Lower leg skin (tissue), 4 donors: ENCODE data around the gene VSIG10L. TPM values are rescaled to one million over a fixed set of nuclear protein-coding genes. Genes with fewer than 3 reads are reported as not detected.

Source experiments
- DNase-seq, 2 donors: peaks; one replicate each; pipeline ENCODE4 v3.0.0-alpha.2; 2019; ENCODE audit warnings: low spot score in 2 of 2
- H3K4me3 ChIP-seq: fragments of 200-600 bp; sonication (generic); 2 replicates; pipeline ENCODE4 v1.5.1; 2017; ENCODE audit warnings: mild to moderate bottlenecking, low read depth; ENCODE audit not compliant: poor library complexity, severe bottlenecking
- CTCF ChIP-seq, 3 donors: fragments of 450-650 bp; IDR thresholded peaks; one replicate each; pipeline ENCODE4 v1.5.1; 2016; ENCODE audit warnings: antibody characterized with exemption in 3 of 3, mild to moderate bottlenecking in 3 of 3, moderate library complexity in 2 of 3
- POLR2A ChIP-seq, 2 donors: fragments of 450-650 bp; IDR thresholded peaks; one replicate each; pipeline ENCODE4 v1.6.1; 2016 to 2017; ENCODE audit warnings: antibody characterized with exemption in 2 of 2, mild to moderate bottlenecking in 1 of 2, moderate library complexity in 1 of 2
- WGBS, 2 donors: methylation state at CpG; one replicate each; pipeline ENCODE4 v1.1.5; 2018; 5-methylcytosine and 5-hydroxymethylcytosine counted together
- intact Hi-C: fragments of 100-400 bp; cut with DNase I; formaldehyde crosslinking; loops from one replicate; pipeline ENCODE4 v1.15.0; 2023; ENCODE audit warnings: low total_unique reads
- total RNA-seq, 4 donors: library from RNA; depleted of rRNA; stranded (reverse); fragments of >200 nt; gene quantifications; one replicate each; pipeline ENCODE4 v1.1.0, GENCODE V29; 2016

Gene VSIG10L
- total RNA-seq, 4 donors from 2014 or later = 31.0 to 42.9 (median 39.5) TPM

GRCh38 chr19:51342631-51343569 lies 961 bp upstream of the VSIG10L start:
- intact Hi-C loops = no loop called here
- 50 to 54% methylated on average over 9 of the region's 9 CpGs for WGBS, 2 donors
- TF ChIP-seq POLR2A (IDR thresholded peaks at IDR 0.05) (no peak), CTCF (IDR thresholded peaks at IDR 0.05) (no peak)
- DNase-seq = no peak
- H3K4me3 ChIP-seq = no peak overlapping the region

GRCh38 chr19:51341066-51341465 lies 873 bp downstream of the VSIG10L start:
- TF ChIP-seq POLR2A (IDR thresholded peaks at IDR 0.05) (no peak), CTCF (IDR thresholded peaks at IDR 0.05) (no peak)
- WGBS, 2 donors = 93 to 95% methylated on average over 18 of the region's 18 CpGs
- intact Hi-C loops = no loop called here
- no peak overlapping the region for H3K4me3 ChIP-seq
- DNase-seq = no peak

- H3K4me3 ChIP-seq = peak overlapping the region; percentile 26
- WGBS, 2 donors = 1 to 2% methylated on average over 76 to 85 of the region's 107 CpGs
- intact Hi-C loops = no loop called here
- TF ChIP-seq CTCF (IDR thresholded peaks at IDR 0.05) (no peak), POLR2A (IDR thresholded peaks at IDR 0.05) (no peak)
- peak; percentile 99 to 100 for DNase-seq
These were observed 2.0 kb downstream of the VSIG10L start for GRCh38 chr19:51339687-51340656.

- 1 to 2% methylated on average over 10 of the region's 10 CpGs for WGBS, 2 donors
- no peak for TF ChIP-seq POLR2A (IDR thresholded peaks at IDR 0.05)
- peak overlapping the region; percentile 18 for H3K4me3 ChIP-seq
- peak in 1 of 2 donors; percentile 32 for DNase-seq
- intact Hi-C loops = no loop called here
These were observed 2.6 kb downstream of the VSIG10L start for GRCh38 chr19:51339313-51339686.

- DNase-seq = peak; percentile 76 to 97
- TF ChIP-seq CTCF (IDR thresholded peaks at IDR 0.05) (peak in 1 of 3 donors; percentile 29), POLR2A (IDR thresholded peaks at IDR 0.05) (no peak)
- intact Hi-C loops = no loop called here
- peak overlapping the region; percentile 18 for H3K4me3 ChIP-seq
- 5% methylated on average over 43 of the region's 43 CpGs for WGBS, 2 donors
These were observed 3.2 kb downstream of the VSIG10L start for GRCh38 chr19:51338563-51339312.
